ENCODE results near the gene POU6F1.

The POU6F1 gene

GRCh38 chr12:51162217-51162616 is 55.6 kb downstream of the POU6F1 start:
- DNase-seq (ENCODE audit: low read depth), result no peak

GRCh38 chr12:51160814-51161459 is 56.9 kb downstream of the POU6F1 start:
- DNase-seq (ENCODE audit: low read depth), result no peak

- no peak for DNase-seq (ENCODE audit: low read depth)
Observed at GRCh38 chr12:51156245-51156765, 61.6 kb downstream of the POU6F1 start.

- DNase-seq (ENCODE audit: low read depth), result no peak
Observed at GRCh38 chr12:51152953-51153352, 64.9 kb downstream of the POU6F1 start.

- no peak for DNase-seq (ENCODE audit: low read depth)
Observed at GRCh38 chr12:51150777-51151176, 67.1 kb downstream of the POU6F1 start.

- DNase-seq (ENCODE audit: low read depth), result no peak
Observed at GRCh38 chr12:51147309-51147708, 70.6 kb downstream of the POU6F1 start.

- DNase-seq (ENCODE audit: low read depth), result no peak
Observed at GRCh38 chr12:51139292-51139844, 78.5 kb downstream of the POU6F1 start.

Measured in HS-27A (cell line).